Measurements from ENCODE around the gene LCN10.
A peak's percentile ranks its signal among the peaks of the same experiment; 100 is the strongest.

Gene LCN10

DNA sequence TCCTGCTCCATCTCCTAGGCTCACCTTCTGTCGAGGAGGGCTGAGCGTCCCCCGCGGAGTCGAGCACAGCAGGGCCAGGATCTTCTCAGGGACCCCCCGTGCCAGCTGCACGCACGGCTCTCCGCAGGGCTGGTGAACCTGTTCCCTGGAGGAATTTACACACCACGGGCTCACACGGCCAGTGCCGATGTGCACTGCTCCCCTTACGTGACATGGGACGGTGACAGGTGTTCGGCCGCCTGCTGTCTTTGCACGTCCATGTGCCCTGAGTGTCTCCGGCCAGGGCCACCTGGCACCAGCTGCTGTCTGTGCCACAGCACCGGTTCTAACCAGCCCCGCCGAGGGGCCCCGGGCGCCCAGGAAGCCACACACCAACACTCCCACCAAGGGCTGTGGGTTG, 46.8 kb downstream of the LCN10 start:
- TF ChIP-seq, protein P1, sequence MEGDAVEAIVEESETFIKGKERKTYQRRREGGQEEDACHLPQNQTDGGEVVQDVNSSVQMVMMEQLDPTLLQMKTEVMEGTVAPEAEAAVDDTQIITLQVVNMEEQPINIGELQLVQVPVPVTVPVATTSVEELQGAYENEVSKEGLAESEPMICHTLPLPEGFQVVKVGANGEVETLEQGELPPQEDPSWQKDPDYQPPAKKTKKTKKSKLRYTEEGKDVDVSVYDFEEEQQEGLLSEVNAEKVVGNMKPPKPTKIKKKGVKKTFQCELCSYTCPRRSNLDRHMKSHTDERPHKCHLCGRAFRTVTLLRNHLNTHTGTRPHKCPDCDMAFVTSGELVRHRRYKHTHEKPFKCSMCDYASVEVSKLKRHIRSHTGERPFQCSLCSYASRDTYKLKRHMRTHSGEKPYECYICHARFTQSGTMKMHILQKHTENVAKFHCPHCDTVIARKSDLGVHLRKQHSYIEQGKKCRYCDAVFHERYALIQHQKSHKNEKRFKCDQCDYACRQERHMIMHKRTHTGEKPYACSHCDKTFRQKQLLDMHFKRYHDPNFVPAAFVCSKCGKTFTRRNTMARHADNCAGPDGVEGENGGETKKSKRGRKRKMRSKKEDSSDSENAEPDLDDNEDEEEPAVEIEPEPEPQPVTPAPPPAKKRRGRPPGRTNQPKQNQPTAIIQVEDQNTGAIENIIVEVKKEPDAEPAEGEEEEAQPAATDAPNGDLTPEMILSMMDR (IDR thresholded peaks at IDR 0.05) = no peak

- TF ChIP-seq, protein P1 (IDR thresholded peaks at IDR 0.05) = no peak
Observed at GRCh38 chr9:136695435-136695895, 47.3 kb downstream of the LCN10 start.

DNA sequence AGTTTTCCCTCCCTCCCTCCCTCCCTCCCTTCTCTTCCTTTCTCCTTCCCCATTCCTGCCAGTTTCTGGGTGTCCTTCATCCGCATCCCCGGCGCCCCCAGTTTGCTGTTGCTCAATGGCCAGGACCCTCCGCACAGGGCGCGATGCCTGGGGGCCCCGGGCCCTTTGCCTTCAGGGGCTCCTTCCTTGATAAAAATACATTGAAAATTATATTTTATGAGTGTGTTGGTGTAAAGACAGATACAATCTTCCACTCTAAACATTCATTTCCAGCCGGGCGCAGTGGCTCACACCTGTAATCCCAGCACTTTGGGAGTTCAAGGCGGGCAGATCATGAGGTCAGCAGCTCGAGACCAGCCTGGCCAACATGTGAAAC, 47.9 kb downstream of the LCN10 start:
- TF ChIP-seq, protein P1 (IDR thresholded peaks at IDR 0.05) = no peak

- TF ChIP-seq, protein P1 (IDR thresholded peaks at IDR 0.05) = peak; percentile 85
Observed at GRCh38 chr9:136694163-136694871, 48.4 kb downstream of the LCN10 start.

- TF ChIP-seq, protein P1 (IDR thresholded peaks at IDR 0.05) = no peak
Observed at GRCh38 chr9:136693490-136694162, 49.1 kb downstream of the LCN10 start.

GRCh38 chr9:136693135-136693489, 49.6 kb downstream of the LCN10 start:
- TF ChIP-seq, protein P1 (IDR thresholded peaks at IDR 0.05) = no peak

DNA sequence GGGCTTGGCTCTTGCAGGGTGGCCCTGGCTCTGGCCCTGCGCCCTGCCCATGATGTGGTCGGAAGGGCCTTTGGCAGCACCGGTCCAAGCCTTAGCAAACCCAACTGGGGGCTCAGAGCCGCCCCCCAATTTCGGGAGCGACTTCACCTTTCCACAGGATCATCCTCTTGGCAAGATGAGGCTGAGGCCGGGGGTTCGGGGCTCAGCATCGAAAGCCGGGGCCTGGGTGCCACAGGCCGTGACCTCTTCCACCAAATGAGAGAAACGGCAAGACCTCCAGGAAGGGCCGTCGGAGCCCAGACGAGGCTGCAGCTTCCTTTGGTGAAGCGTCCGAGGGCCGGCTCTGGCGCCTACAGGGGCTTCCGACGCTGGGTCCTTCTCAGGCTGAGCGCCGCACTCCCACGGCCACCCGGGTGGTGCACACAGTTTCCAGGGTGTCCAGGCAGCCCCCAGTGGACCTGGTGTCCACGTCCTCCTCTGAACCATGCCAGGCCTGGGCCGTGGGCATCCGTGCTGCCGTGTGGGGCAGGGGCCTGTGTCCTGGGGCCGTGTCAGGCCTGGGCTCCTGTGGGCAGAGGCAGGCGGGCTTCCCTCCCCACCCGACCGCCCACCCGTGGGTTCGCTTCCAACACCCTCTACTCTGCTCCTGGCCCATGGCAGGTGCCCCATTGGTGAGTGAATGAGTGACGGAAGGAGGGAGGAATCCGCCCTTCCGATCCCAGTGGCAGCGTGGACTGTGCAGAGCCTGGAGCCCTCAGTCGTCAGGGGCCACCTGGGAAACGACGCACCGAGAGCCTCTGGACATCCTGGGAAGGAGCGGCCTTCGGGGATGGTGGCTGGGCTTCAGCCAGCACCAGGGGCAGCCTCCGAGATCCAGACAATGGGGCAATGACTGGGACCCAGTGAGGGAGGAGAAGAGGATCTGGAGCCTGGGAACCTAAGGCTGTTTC, 50.3 kb downstream of the LCN10 start:
- TF ChIP-seq, protein P1 (IDR thresholded peaks at IDR 0.05) = no peak
